DMS79 treated with DMSO at 0.1 percent for 48 hours (cell line): ENCODE measurements around the gene CUEDC1.

Experiments
- DNase-seq: peaks from one replicate; lab custom pipeline; 2025; lab: John Stamatoyannopoulos, UW

The CUEDC1 gene

GRCh38 chr17:57957120-57957850 lies 2.1 kb upstream of the CUEDC1 start:
- no peak for DNase-seq

- no peak for DNase-seq
Observed at GRCh38 chr17:57956291-57957119, 1.3 kb upstream of the CUEDC1 start.

DNA sequence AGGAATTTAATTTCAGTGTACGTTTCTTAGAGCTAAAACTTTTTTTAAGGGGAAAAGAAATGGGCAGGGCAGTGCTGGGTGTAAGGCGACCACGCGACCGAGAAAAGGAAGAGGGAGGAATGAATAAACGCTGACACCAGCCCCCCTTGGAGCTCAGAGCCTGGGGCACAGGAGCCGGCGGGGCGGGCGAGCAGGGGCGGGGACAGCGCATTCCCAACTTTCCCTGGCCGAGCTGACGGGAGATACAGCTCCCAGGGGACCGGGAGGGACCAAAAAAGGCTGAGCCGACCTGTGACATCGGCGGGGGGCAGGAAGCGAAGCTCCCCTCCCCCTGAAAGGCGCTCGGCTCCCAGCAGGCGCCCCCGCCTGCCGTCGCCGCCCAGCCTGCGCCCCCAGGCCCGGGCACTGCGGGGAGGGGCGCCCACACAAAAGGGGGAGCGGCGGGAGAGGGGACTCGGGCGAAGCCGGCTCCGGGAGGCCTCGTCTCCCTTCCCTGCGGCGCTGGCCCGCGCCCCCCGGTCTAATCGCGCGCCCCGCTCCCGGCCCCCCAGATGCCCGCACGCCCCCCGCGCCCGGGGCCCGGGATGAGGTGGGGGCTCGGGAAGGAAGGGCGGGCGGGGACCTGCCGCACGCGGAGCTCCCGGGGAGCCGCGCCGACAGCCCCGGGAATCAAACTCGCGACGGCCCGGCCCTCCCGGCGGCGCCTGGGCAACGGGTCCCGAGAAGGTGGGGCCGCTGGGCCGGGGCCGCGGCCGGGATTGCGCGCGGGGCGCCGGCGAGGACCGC lies 622 bp downstream of the CUEDC1 start:
- DNase-seq: no peak

DNA sequence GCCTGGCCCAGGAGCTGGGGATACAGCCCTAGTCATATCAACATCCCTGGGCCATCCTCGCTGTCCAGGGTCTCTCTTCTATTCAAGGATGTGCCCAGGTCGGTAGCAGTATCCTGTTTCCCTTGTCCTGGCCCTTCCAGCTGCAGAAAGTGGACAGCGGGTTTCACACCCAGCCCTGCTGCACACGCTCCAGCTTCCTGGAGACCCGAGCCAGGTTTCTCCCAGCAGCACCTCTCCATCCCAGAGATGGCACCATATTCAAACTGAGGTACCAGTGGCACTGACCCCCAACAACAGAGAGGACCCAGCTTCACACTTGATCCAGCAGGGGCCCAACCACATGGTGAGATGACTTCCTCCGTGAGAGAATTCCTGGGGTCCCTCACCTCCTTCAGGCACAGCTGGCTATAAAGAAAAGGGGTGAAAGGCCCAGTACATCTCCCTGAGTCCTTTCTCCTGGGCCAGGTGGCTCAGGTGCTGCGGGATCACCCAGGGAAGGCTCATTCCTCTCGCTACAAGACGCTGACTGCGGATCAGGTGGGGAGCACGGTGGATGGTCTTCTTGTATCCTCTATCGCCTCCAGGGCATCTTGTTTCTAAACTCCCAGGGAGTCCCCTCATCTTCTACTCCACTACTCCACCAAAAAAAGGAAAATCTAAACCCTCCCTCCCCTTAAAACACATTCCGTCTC lies 1.4 kb downstream of the CUEDC1 start:
- no peak for DNase-seq

GRCh38 chr17:57953219-57953618 lies 2.0 kb downstream of the CUEDC1 start:
- no peak for DNase-seq

- DNase-seq: no peak
Observed at GRCh38 chr17:57949649-57950048, 5.6 kb downstream of the CUEDC1 start.

DNA sequence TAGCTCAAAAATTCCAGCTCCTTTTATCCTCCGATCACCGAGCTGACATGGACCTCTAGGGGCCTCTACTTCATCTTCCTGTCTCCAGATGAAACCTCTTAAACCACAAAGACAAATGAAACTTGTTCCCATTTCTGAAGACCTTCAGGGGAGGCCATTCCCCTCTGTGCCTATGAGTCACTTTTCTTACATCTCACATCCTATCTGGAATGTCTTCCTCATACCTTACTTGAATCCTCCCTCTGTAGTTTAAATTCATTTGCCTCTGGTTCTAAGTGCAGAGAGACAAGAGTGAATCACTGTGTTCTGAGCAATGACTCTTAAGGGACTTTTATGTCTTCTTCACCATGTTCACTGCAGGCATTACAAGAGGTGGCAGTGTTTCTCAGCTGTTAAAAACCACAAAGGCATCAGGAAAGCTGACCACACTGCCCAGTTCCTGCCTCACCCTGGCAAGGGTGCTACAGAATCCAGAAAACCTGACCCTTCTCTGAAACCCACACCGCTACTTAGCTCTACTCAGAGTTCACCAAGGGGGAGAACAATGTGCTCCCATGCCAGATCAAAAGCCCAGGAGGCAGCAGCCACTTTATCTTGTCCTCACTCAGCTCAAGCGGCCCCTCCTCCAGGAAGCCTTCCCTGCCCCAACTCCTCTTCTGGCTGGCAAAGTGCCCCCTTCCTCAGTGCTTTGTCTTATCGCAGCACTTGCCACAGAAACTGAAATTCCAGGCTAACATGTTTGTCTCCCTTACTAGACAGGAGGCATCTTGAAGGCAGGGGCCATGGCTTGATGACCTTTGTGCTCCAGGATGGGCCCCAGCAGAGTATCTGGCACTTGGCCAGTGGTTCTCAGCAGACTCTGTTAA lies 6.4 kb downstream of the CUEDC1 start:
- DNase-seq: no peak

DNA sequence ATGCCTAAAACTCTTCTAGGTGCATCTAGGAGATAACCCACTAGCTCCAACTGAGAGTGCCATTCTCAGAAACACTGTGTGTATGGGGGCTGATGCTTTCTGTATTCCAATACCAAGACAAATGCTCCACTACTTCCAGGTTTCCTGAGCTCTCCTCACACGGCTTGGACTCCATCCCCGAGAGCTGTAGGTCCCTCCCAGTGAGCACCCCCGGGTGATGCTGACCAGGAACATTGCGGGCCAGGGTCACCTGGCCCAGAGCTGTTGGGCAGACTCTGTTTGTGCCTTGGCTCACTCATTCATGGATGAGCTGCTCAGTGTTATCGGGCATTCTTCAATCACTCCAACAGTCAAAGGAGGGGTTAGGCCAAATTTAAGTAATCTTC lies 7.0 kb downstream of the CUEDC1 start:
- DNase-seq: no peak

DNA sequence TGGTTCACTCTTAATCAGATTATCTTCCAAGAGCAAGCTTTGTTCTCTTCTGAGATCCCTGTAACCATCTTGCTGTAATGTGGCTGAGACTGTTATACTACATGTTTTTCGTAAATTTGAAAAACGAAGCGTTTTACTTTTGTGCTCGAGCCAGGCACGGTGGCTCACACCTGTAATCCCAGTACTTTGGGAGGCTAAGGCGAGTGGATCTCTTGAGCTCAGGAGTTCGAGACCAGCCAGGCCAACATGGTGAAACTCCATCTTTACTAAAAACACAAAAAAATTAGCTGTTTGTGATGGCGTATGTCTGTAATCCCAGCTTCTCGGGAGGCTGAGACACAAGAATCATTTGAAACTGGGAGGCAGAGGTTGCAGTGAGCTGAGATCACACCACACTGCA lies 7.8 kb downstream of the CUEDC1 start:
- no peak for DNase-seq

GRCh38 chr17:57946798-57947358 lies 8.3 kb downstream of the CUEDC1 start:
- DNase-seq: peak; percentile 41

- peak; percentile 41 for DNase-seq
Observed at GRCh38 chr17:57945996-57946797, 9.0 kb downstream of the CUEDC1 start.

DNA sequence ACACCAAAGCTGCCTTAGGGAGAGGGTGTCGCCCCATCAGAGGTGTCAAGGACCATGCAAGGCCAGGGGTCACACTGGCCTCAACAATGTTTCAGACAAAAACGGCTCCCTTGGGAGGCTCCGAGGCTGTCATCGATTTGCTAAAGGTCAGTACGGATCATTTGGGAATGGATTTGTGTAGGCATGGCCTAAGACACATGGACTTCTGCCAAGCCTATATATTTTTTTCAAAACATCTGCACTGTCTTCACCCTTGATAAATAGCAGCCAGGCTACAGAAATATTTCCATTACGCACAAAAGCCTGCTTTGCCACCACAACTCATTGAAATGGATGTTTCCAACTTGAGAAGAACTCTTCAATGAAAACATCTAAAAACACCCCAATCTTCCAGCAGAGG lies 10.3 kb downstream of the CUEDC1 start:
- no peak for DNase-seq

DNA sequence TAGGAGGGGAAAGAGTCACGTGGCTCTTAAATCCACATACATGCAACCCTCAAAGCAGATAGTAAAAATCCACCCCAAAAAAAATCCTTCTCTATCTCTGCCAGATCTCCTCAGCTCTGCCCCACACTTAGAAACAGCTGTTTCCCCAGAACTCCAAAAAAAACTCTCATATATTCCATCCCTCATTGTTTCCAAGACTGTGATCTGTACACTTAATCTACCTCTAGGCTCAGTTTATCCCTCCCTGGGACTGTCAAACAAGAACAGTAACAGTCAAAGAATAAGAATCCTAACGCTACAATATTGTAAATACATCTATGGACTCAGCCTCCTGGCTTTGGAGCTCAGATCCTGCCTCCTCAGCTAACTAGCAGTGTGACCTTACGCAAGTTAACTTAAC lies 11.6 kb downstream of the CUEDC1 start:
- DNase-seq: no peak

GRCh38 chr17:57943140-57943539 lies 12.1 kb downstream of the CUEDC1 start:
- DNase-seq: no peak

- DNase-seq: no peak
Observed at GRCh38 chr17:57941384-57942370, 13.5 kb downstream of the CUEDC1 start.

GRCh38 chr17:57940653-57941329 lies 14.4 kb downstream of the CUEDC1 start:
- peak; percentile 9 for DNase-seq

GRCh38 chr17:57940231-57940630 lies 15.0 kb downstream of the CUEDC1 start:
- DNase-seq: no peak

DNA sequence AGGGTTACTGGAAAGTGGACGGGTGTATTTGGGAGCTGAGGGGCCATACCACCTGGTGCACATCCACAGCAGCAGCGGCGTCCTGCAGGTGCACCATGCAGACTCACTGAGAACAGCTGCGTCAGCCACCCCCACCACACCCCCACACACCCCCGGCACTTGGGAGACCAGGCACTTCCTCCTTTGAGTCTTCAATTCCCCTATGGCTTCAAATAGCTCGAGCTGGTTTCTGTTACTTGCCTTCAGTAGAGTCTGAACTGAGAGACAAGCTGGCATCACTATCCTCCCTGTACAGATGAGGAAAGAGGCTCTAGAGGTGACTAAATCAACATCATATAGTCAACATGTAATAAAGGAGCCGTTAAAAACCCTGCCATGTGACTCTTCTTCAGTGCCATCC lies 15.4 kb downstream of the CUEDC1 start:
- peak; percentile 16 for DNase-seq
